ENCODE data around the gene DFFA.
"Not testable (repeated sequence)": the region's sequence is repeated elsewhere in the genome, so short reads cannot be mapped to it uniquely, and the experiment has no call there.

Gene DFFA

DNA sequence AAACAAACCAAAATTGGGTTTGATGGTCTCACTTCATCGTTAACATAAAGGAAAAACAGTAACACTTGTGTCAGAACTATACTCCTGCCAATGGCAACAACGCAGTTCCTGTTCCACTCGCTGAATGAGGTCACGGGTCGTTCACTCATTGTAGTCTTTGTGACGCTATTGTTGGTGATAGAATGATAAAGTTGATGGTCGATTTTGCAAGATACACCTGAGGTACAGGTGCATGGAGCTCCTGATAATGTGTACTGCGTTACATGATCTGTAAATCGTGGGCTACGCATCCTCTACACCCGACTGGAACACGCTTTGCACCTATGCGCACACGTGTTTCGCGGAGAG is 42.5 kb downstream of the DFFA start:
- DNase-seq (ENCODE audit: low read depth), result no peak

DNA sequence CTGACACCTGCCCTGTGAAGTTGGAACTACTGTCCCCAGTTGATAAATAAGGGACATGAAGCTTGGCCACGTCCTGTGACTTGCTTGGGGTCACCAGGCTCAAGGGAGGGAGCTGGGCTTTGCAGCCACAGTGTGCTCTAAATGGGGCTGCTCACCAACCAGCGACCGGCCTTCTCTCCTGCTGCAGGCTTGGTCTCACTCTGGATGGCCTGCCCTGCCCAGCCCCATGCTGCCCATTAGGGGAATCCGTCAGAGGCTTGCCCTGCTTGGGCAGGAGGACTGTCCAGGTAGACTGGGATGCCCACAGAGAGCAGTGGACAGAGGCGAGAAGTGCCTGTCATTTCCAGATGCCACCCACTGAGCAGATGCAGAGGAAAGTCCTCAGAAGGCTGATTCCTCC is 43.3 kb downstream of the DFFA start:
- DNase-seq (ENCODE audit: low read depth), result no peak

DNA sequence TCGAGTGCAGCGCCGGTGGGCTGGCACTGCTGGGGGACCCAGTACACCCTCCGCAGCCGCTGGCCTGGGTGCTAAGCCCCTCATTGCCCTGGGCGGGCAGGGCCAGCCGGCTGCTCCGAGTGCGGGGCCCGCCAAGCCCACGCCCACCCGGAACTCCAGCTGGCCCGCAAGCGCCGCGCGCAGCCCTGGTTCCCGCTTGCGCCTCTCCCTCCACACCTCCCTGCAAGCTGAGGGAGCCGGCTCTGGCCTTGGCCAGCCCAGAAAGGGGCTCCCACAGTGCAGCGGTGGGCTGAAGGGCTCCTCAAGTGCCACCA is 45.8 kb downstream of the DFFA start:
- not testable (repeated sequence) for DNase-seq (ENCODE audit: low read depth)

- not testable (repeated sequence) for DNase-seq (ENCODE audit: low read depth)
Observed at GRCh38 chr1:10425826-10426534, 46.3 kb downstream of the DFFA start.

GRCh38 chr1:10424651-10425050 is 47.7 kb downstream of the DFFA start:
- no peak for DNase-seq (ENCODE audit: low read depth)

GRCh38 chr1:10424034-10424433 is 48.3 kb downstream of the DFFA start:
- DNase-seq (ENCODE audit: low read depth), result no peak

DNA sequence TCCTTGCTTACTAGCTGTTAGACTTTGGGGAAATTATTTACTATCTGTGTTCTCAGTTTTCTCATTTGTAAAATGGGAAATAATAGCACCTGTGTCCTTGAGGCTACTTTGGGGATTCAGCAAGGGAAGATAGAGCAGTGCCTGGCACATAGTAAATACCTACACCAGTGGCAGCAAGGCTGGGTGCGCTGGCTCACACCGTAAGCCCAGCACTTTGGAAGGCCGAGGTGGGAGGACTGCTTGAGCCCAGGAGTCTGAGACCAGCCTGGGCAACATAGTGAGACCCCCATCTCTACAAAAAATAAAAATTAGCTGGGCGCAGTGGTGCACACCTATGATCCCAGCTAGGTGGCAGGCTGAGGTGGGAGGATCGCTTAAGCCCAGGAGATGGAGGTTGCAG is 50.7 kb downstream of the DFFA start:
- no peak for DNase-seq (ENCODE audit: low read depth)

DNA sequence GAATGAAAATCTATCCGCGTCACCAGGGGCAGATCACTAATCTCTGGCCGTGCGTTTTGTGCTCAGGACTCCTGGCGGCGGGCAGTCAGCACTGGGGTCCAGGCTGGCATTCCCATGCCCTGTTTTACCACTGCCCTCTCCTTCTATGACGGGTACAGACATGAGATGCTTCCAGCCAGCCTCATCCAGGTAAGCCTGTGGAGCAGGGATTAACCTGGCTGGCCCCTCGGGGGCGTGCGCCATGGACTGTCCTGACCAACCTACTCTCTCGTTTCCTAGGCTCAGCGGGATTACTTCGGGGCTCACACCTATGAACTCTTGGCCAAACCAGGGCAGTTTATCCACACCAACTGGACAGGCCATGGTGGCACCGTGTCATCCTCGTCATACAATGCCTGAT is 53.0 kb downstream of the DFFA start:
- DNase-seq (ENCODE audit: low read depth), result no peak

- DNase-seq (ENCODE audit: low read depth), result not testable (repeated sequence)
Observed at GRCh38 chr1:10418741-10419140, 53.6 kb downstream of the DFFA start.

- not testable (repeated sequence) for DNase-seq (ENCODE audit: low read depth)
Observed at GRCh38 chr1:10415967-10416366, 56.4 kb downstream of the DFFA start.

- peak; percentile 84 for DNase-seq (ENCODE audit: low read depth)
Observed at GRCh38 chr1:10415211-10415930, 57.0 kb downstream of the DFFA start.

GRCh38 chr1:10407201-10407600 is 65.1 kb downstream of the DFFA start:
- no peak for DNase-seq (ENCODE audit: low read depth)
